GDM1 (cell line): ENCODE results near the gene NPAS3.

Experiments
- DNase-seq: peaks from one replicate; lab custom pipeline; 2025; lab: John Stamatoyannopoulos, UW

The NPAS3 gene

GRCh38 chr14:33184587-33184986, 245.9 kb downstream of the NPAS3 start:
- no peak for DNase-seq

DNA sequence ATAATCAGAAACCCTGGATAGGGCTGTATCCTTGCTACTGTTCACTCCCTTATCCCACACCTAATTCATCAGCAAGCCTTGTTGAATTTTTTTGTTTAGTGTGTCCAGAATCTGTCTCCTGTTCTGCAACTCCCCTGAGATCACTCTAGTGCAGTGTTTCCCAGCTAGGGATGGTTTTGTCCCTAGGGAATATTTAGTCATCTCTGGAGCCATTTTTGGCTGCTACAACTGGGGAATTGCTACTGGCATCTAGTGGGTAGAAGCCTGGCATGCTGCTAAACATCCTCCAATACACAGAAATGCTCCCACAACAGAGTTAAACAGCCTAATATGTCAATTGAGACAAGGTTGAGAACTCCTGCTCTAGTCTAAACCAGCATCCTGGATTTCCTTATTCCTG, 248.0 kb downstream of the NPAS3 start:
- DNase-seq, result no peak

- no peak for DNase-seq
These were observed 250.2 kb downstream of the NPAS3 start for GRCh38 chr14:33188880-33189279.

- DNase-seq, result no peak
These were observed 253.2 kb downstream of the NPAS3 start for GRCh38 chr14:33191855-33192254.

DNA sequence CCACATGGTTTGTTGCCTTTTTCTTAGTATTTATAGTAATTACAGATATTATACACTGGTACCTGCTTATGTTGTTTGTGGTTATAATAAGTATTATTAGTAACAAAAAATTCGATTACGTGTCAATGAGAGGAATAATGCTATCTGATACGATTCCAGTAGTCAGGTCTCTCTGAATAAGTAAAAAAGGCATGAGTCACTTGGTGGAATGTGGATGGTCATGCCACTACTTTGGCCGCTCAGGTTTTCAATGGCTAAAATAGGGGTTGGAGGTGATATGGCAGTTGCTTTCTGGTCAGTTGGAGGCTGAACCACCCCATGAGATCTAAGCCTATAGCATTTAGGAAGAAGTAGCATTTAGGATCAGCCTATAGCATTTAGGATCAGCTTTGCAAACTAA, 255.9 kb downstream of the NPAS3 start:
- no peak for DNase-seq

DNA sequence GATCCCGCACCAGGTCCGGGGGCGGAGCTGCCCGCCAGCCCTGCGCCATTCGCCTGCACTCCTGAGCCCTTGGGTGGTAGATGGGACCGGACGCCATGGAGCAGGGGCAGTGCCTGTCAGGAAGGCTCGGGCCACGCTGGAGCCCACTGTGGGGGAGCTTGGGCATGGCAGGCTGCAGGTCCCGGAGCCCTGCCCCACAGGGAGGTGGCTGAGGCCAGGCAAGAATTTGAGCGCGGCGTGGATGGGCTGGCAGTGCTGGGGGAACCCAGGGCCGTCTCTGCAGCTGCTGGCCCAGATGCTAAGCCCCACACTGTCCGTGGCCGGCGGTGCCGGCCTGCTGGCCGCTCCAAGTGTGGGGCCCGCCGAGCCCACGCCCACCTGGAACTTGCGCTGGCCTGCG, 260.0 kb downstream of the NPAS3 start:
- DNase-seq, result no peak

GRCh38 chr14:33201116-33201515, 262.4 kb downstream of the NPAS3 start:
- no peak for DNase-seq

DNA sequence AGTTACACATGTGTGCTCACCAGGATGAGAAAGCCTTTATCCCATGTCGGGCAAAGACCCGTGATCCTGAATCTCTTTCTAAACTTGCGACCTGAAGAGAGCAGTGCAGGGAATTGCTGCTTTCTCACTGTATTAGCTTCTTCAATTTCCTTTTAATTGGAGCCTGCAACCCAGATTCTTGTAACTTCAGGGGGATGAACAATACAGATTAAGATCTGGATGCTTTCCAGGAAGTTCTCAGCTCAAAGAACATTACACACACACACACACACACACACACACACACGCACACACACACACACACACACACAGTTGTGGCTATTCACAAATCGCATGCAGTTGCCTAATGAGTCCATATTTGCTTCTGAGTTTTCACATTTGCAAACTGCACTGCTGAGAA, 268.3 kb downstream of the NPAS3 start:
- no peak for DNase-seq

DNA sequence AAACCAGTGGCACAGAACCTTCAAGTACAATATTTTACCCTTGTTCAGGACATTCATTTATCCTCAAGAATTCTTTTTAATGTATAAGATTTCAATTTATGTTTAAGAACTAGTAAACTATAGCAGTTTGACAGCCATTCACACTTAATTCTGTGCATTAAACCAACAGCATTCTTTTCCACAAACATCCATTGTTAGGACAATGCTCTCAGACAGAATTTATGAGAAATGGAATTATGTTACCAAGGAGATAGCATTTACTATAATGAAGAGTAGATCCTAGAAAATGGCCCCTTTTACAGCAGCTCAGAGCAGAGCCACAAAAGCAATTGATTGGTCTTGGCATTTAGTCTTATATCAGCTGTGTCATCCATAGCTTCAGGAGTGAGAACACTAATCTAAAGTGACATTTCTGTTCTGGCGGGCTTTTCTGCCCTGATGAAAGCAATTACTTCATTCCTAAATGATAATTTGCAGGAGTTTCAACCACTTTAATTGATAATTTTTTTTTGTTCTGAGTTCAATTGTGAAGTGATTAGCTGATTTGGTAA, 268.9 kb downstream of the NPAS3 start:
- DNase-seq, result no peak

GRCh38 chr14:33210311-33210710, 271.6 kb downstream of the NPAS3 start:
- DNase-seq, result no peak

DNA sequence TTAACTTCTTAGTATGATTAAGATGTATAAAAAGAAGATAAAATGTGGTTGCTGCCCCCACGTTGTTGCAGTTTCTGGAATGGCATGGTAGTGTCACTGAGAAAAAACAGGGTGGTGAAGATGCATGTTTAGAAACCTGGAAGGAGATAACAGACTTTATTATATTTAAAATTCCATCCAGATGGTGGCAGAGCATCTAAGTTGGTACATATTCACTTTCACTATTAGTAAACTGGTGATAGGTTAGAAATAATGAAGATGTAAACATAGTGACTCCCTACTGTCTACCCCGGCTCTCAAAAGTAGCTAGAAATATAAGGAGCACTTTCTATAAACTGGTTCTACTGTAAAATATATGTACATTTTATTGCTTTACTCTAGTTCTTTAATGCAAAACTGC, 279.3 kb downstream of the NPAS3 start:
- DNase-seq, result no peak

DNA sequence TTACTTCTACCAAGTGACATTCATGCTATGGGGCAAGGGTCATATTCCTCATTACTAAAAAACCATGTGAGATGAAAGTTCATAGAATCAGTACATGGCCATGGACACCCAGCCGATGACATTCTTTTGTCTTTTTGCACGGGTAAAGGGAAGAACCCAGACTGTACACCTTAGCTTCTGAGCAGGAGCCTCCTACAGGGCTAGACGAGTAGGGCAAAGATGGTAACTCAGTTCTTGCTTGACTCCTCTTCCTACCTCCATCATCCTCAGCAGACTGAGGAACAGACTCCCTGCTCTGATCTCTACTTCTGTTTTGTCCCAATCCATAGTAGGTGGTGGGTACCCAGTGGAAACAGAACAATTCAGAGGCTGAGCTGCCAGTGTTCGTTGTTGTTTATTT, 281.3 kb downstream of the NPAS3 start:
- no peak for DNase-seq

DNA sequence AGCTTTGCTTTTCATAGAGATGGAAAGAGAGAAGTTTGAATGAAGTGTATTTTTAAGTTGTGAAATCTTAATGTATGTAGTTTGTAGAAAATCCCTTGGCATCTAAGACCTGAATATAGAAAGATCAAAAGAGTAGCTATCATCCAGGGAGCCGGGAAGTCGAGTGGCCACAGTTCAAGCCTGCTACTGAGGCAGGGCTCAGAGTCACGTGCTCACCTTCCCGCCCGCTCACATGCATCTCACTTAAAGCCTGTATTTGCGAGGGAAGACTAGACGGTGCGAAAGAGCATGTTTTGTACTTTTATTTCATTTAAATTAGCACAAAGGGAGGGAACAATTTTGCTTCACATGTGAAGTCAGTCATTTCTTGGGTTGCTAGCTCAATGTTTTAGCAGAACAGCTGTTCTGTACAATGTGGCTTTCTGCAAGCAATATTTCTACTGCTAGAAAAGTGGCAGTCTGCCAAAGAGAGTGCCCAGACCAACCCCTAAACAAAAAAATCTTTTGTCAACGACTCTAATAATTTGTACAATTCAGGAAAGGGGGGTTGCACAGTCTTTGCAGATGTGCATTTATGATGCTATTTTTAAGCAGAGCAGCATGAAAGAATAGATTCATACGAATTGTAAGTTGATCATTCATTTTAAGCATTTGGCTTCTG, 290.7 kb downstream of the NPAS3 start:
- no peak for DNase-seq

DNA sequence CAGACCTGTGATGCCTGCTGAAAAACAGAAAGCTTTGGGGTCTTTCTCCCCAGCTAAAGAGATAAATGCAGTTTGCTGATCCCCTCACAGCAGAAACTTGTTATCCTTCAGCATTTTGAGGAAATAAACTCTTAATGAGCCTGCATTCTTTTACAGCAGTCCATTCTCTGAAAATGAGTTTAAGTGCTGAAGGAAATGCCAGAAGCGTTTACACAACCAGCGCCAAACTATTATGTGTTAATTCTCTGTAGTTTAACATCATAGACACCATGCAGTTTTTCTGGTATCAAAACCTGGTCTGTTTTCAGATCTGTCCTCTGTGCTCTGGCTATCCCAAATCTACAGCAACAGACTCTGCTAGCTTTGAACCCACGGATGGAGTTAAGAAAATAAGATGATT, 291.3 kb downstream of the NPAS3 start:
- DNase-seq, result no peak

GRCh38 chr14:33232031-33232430, 293.4 kb downstream of the NPAS3 start:
- DNase-seq, result no peak

DNA sequence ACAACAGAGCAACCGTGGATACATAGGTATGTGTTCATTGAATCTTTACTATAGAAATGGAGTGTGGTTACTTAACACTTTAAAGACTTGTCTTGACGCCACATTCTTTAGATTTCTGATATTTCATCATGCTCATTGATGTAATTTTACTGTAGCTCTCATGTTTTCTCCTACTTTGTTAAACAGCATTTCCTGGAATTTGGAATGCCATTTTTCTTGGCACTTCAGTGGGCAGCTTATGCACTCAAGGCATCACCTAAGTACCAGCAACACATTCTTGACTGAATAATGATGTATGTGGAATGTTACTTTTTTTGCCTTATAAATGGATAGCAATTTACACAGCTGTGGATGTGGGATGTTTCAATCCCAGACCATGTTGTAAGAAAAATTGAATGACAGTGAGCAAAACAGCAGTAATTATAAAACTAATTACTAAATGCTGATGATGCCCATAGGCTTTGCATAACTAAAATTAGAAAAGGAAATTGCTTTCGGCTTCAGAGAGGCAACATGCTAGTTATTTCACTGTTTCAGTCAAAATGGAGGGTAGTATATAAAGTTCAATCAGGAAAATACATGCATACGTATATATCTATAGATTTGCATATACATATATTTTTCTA, 298.5 kb downstream of the NPAS3 start:
- no peak for DNase-seq

GRCh38 chr14:33239465-33239864, 300.8 kb downstream of the NPAS3 start:
- no peak for DNase-seq

DNA sequence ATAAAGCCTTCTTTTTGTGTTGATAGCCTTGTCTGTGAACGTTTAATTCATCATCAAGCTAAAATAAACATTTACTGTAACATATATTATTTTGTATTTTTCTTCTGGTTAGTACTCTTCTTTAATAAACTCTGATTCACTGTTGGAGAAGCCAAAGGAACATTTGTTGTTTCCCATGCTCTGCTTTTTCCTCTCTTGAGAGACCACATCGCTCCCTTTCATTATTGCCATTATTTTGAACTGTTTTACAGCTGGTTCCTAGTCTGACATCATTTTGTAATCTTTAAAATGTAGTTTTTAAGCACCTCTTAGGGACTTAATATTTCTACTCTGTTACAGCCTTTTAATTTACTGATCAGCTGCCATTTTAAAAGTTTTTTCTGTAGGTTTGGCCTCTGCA, 301.8 kb downstream of the NPAS3 start:
- DNase-seq, result no peak

DNA sequence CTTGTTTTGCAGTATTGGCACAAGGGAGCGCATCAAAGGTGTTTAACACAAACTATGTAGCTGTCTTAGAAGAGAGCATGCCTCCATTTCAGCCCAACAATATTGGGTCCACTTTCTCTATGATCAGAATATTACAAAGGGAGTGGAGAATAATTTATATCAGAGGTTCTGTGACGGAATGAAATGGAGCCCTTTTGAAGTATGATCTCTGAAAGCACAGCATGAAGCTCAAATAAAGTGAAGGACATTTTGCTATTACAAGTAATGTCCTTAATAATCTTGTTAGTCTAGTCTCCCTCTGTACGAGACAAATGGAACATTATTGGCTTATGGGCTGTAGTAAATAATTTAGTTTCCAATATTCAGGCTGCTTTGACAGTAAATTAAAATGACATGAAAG, 302.7 kb downstream of the NPAS3 start:
- DNase-seq, result no peak

- no peak for DNase-seq
These were observed 310.6 kb downstream of the NPAS3 start for GRCh38 chr14:33249233-33249820.

- no peak for DNase-seq
These were observed 312.3 kb downstream of the NPAS3 start for GRCh38 chr14:33250963-33251362.

DNA sequence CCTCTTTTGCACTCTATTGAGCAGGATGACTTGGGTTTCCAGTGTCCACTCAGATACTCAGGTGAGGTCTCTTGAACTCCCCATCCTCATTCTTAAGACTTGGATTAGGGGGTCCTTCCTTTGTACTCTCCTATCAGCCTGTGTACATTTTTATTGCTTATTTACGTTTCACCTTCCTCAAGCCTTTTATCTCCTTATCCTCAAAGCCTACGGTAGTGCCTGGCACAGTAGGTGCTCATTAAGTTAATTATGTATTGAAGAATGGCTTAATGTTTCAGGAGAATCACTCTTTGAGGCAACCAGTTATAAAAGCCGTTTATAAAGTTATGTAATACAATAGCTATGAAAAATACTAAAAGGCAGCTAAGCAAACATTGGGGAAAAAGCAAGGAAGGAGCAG, 315.7 kb downstream of the NPAS3 start:
- no peak for DNase-seq

GRCh38 chr14:33254861-33255395, 316.2 kb downstream of the NPAS3 start:
- DNase-seq, result no peak
